Measurements from ENCODE around the gene CXCR6.

Gene CXCR6

DNA sequence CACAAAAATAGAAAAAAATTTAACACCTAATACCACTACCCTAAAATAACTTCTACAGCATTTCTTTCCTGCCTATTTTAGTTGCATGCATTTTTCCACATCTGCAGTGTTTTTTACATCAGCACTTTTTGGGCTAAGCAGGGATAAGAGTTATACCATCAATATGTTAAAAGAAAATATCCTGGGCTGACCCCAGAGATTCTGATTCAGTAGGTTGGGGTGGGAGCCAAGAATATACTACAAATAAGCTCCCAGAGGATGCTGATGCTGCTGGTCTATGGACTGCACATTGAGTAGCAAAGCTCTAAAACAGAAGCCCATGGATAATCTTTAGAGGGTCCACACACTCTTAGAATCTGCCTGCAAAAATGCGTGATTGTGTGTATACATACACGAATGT is 37.6 kb downstream of the CXCR6 start:
- Mint-ChIP-seq H3K4me3 (no peak overlapping the region), H3K27me3 (no peaks in the 10 kb centered on the region), H3K27ac (ENCODE audit: low read depth) (no peak overlapping the region), H3K4me1 (peaks cover 65% of the 10 kb centered on the region), H3K9me3 (no peaks in the 10 kb centered on the region), H3K36me3 (ENCODE audit: insufficient read depth) (peaks cover 59% of the 10 kb centered on the region)
- DNase-seq (ENCODE audit: low spot score in 2 of 2) (no peak), ATAC-seq (replicated peaks; ENCODE audit: extremely low read depth, poor library complexity, severe bottlenecking) (no peak)

DNA sequence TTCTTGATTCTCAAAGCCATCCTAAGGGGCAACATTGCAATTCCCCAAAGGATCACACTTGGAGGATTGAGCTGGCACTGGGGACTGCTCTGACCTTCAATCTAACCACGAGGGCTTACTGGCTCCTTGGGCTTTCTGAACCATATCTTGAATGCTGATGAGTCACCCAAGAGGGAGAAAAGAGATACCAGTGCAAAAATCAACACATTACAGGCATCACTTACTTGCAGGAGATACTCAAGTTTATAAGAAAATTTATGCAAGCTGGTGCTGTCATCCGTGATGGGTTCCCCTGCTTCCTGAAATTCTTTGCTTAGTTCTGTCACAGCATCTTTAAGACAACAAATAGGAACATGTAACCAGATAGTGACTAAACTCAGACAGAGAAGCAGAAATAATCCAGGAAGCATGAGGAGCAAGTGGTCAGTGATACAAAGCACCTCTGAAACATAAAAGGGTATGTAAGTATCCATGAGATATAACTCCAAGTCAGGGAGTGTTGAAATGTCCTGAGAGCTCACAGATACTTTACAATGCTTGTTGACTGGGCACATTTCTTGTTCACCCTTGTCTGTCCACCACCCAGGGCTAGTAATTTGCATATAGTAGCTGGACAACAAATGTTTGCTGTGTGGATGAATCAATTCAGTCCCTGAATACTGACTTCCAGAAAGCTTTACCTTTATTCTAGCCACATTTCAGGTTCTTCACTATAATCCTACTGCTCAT is 38.2 kb downstream of the CXCR6 start:
- DNase-seq (ENCODE audit: low spot score in 2 of 2) (no peak), ATAC-seq (replicated peaks; ENCODE audit: extremely low read depth, poor library complexity, severe bottlenecking) (no peak)
- H3K27me3 Mint-ChIP-seq = no peaks in the 10 kb centered on the region
- peaks cover 65% of the 10 kb centered on the region for H3K4me1 Mint-ChIP-seq
- H3K4me3 Mint-ChIP-seq = no peak overlapping the region
- H3K36me3 Mint-ChIP-seq (ENCODE audit: insufficient read depth) = peaks cover 56% of the 10 kb centered on the region
- no peaks in the 10 kb centered on the region for H3K9me3 Mint-ChIP-seq
- H3K27ac Mint-ChIP-seq (ENCODE audit: low read depth) = no peak overlapping the region

GRCh38 chr3:45983770-45984169 is 40.5 kb downstream of the CXCR6 start:
- Mint-ChIP-seq H3K9me3 (no peaks in the 10 kb centered on the region), H3K36me3 (ENCODE audit: insufficient read depth) (peaks cover 42% of the 10 kb centered on the region), H3K4me3 (no peak overlapping the region), H3K4me1 (peaks cover 67% of the 10 kb centered on the region), H3K27me3 (no peaks in the 10 kb centered on the region), H3K27ac (ENCODE audit: low read depth) (peak overlapping the region; percentile 38)
- ATAC-seq (replicated peaks; ENCODE audit: extremely low read depth, poor library complexity, severe bottlenecking) (no peak), DNase-seq (ENCODE audit: low spot score in 2 of 2) (no peak)

- no peak for ATAC-seq (replicated peaks; ENCODE audit: extremely low read depth, poor library complexity, severe bottlenecking)
- no peaks in the 10 kb centered on the region for H3K27me3 Mint-ChIP-seq
- H3K9me3 Mint-ChIP-seq = no peaks in the 10 kb centered on the region
- peaks cover 69% of the 10 kb centered on the region for H3K4me1 Mint-ChIP-seq
- H3K4me3 Mint-ChIP-seq = no peak overlapping the region
- peak overlapping the region; percentile 41 for H3K27ac Mint-ChIP-seq (ENCODE audit: low read depth)
- DNase-seq (ENCODE audit: low spot score in 2 of 2) = no peak
- H3K36me3 Mint-ChIP-seq (ENCODE audit: insufficient read depth) = peaks cover 35% of the 10 kb centered on the region
Observed at GRCh38 chr3:45984331-45985312, 41.4 kb downstream of the CXCR6 start.

DNA sequence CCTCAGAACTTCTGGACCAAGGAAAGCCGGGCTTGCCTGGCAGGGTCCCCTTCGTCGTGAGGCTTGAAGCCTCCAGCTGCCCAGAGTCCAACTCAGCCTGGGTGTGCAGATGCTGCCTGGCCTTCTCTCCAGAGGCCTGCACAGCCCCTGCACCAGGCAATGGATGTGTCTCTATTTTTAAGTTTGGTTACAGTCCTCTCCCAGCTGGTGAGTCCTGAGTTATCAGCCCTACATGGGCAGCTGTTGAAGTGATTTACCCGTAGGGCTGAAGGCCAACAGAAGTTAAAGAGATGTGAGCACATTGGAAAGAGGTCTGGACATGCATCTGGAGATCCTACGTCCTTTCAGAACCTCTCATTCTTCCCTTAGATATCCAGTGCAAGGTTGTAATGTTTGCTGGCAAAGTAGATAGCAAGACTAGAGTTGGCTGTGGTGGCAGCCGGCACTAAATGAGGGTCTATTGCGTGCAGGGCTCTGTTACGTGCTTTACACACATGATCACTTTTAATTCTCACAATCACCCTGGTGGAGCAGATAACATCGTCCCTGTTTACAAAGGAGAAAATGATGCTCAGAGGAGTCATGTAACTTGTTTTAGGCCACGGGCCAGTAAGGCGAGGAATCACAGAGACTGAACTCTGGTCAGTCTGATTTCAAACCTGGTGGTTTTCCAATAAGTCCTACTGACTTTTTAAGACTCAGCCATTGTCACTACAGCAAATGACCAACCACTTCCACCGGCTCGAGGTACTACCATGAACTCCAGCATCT is 42.5 kb downstream of the CXCR6 start:
- Mint-ChIP-seq H3K27ac (ENCODE audit: low read depth) (peak overlapping the region; percentile 69), H3K9me3 (no peaks in the 10 kb centered on the region), H3K27me3 (no peaks in the 10 kb centered on the region), H3K4me3 (no peak overlapping the region), H3K36me3 (ENCODE audit: insufficient read depth) (peaks cover 28% of the 10 kb centered on the region), H3K4me1 (peaks cover 77% of the 10 kb centered on the region)
- DNase-seq (ENCODE audit: low spot score in 2 of 2) (no peak), ATAC-seq (replicated peaks; ENCODE audit: extremely low read depth, poor library complexity, severe bottlenecking) (no peak)

GRCh38 chr3:45986303-45986982 is 43.2 kb downstream of the CXCR6 start:
- Mint-ChIP-seq H3K36me3 (ENCODE audit: insufficient read depth) (peaks cover 22% of the 10 kb centered on the region), H3K4me3 (peak overlapping the region; percentile 32), H3K9me3 (no peaks in the 10 kb centered on the region), H3K27me3 (no peaks in the 10 kb centered on the region), H3K27ac (ENCODE audit: low read depth) (peak overlapping the region; percentile 69), H3K4me1 (peaks cover 76% of the 10 kb centered on the region)
- ATAC-seq (replicated peaks; ENCODE audit: extremely low read depth, poor library complexity, severe bottlenecking) = no peak
- no peak for DNase-seq (ENCODE audit: low spot score in 2 of 2)

DNA sequence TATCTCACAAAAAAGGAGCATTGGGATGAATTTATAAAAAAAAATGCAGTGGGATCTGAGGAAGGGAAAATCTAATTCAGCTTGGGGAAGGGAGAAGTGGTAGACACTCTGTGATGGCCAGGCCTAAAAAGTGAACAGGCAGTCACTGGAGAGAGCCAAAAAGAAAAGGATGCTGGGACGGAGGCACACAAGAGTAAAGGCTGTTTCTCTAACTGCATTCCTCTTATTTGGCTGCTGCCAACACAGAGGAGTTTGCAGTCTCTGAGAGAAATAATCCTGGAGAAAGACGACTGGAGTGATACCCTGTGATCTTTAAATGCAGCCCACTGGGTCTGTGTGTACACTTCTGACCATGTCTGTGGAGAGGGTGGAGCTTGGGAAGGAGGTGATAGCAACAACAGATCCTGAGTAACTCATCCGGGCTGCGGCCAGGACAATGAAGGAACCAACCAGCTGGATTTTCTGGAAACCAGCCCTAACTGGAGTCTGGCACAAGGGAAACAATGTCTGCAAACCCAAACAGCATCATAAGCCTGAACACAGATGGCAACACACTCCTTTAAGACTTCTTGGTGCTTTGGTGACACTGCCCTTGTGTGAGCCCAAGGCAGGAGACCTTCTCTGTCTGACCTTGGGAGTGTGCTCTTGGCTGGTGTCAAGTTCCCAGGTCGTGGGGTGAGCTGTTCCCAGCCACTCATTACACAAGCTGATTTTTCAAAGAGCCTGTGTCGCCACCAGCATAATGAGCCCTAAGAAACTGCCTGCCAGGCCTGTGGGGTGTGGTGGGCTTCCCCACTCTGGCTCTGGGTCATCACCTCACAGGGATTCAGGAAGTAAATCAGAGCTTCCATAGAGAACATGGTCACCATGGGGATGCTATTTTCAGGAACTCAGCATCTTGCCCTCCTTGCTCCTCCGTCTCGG is 44.4 kb downstream of the CXCR6 start:
- H3K27ac Mint-ChIP-seq (ENCODE audit: low read depth) = peak overlapping the region; percentile 69
- no peak for ATAC-seq (replicated peaks; ENCODE audit: extremely low read depth, poor library complexity, severe bottlenecking)
- H3K9me3 Mint-ChIP-seq = no peaks in the 10 kb centered on the region
- H3K36me3 Mint-ChIP-seq (ENCODE audit: insufficient read depth) = peaks cover 19% of the 10 kb centered on the region
- peak overlapping the region; percentile 32 for H3K4me3 Mint-ChIP-seq
- peaks cover 86% of the 10 kb centered on the region for H3K4me1 Mint-ChIP-seq
- DNase-seq (ENCODE audit: low spot score in 2 of 2) = no peak
- H3K27me3 Mint-ChIP-seq = no peaks in the 10 kb centered on the region

- ATAC-seq (replicated peaks; ENCODE audit: extremely low read depth, poor library complexity, severe bottlenecking) = no peak
- Mint-ChIP-seq H3K4me1 (peaks cover 86% of the 10 kb centered on the region), H3K4me3 (no peak overlapping the region), H3K27ac (ENCODE audit: low read depth) (peak overlapping the region; percentile 69), H3K9me3 (no peaks in the 10 kb centered on the region), H3K27me3 (no peaks in the 10 kb centered on the region), H3K36me3 (ENCODE audit: insufficient read depth) (peaks cover 12% of the 10 kb centered on the region)
- DNase-seq (ENCODE audit: low spot score in 2 of 2) = no peak
Observed at GRCh38 chr3:45988362-45988761, 45.1 kb downstream of the CXCR6 start.

GRCh38 chr3:45988804-45989203 is 45.5 kb downstream of the CXCR6 start:
- no peaks in the 10 kb centered on the region for H3K27me3 Mint-ChIP-seq
- H3K27ac Mint-ChIP-seq (ENCODE audit: low read depth) = peak overlapping the region; percentile 69
- H3K36me3 Mint-ChIP-seq (ENCODE audit: insufficient read depth) = peaks cover 8% of the 10 kb centered on the region
- ATAC-seq (replicated peaks; ENCODE audit: extremely low read depth, poor library complexity, severe bottlenecking) (no peak), DNase-seq (ENCODE audit: low spot score in 2 of 2) (no peak)
- peaks cover 86% of the 10 kb centered on the region for H3K4me1 Mint-ChIP-seq
- no peaks in the 10 kb centered on the region for H3K9me3 Mint-ChIP-seq
- no peak overlapping the region for H3K4me3 Mint-ChIP-seq

DNA sequence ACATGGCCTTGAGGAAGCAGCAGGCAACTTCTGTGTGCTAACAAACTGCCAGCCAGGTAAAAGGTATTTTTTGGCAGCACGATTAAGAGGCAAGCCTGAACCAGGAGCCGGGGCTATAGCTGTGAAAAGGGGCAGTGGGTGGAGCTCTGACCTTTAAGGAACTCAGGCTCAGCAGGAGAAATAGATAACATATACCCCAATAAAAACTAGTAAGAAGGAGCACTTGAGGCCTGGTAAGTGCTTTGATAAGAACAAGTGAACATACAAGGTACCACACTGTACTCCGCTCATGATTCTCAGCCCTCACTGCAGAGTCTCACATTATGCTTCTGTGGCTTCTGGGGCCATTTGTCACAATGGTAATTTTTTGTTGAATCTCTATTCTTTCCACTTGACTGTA is 46.9 kb downstream of the CXCR6 start:
- H3K27me3 Mint-ChIP-seq = no peaks in the 10 kb centered on the region
- H3K4me3 Mint-ChIP-seq = peak overlapping the region; percentile 4
- H3K9me3 Mint-ChIP-seq = no peaks in the 10 kb centered on the region
- peaks cover 2% of the 10 kb centered on the region for H3K36me3 Mint-ChIP-seq (ENCODE audit: insufficient read depth)
- peaks cover 81% of the 10 kb centered on the region for H3K4me1 Mint-ChIP-seq
- ATAC-seq (replicated peaks; ENCODE audit: extremely low read depth, poor library complexity, severe bottlenecking) (no peak), DNase-seq (ENCODE audit: low spot score in 2 of 2) (no peak)
- H3K27ac Mint-ChIP-seq (ENCODE audit: low read depth) = peak overlapping the region; percentile 79

DNA sequence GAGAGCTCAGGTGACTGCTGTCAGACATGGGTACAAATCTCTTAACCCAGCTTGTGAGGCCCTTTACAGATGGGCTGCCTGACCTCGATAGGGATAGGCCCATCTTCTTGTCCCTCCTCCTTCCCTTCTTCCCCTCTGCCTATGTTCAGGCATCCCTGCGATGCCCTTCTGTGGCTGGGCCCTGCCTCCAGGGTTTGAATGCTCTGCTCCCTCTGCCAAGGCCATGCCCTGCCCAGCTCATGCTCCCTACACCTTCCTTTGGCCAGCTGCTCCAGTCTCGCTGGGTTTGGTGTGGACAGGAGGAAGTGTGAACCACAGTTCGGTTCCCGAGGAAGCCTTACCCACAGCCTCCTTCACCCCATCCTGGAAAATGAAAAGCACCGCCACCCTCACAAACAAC is 48.1 kb downstream of the CXCR6 start:
- peaks cover 2% of the 10 kb centered on the region for H3K36me3 Mint-ChIP-seq (ENCODE audit: insufficient read depth)
- peaks cover 74% of the 10 kb centered on the region for H3K4me1 Mint-ChIP-seq
- H3K4me3 Mint-ChIP-seq = peak overlapping the region; percentile 80
- H3K27ac Mint-ChIP-seq (ENCODE audit: low read depth) = peak overlapping the region; percentile 79
- DNase-seq (ENCODE audit: low spot score in 2 of 2) (no peak), ATAC-seq (replicated peaks; ENCODE audit: extremely low read depth, poor library complexity, severe bottlenecking) (no peak)
- H3K27me3 Mint-ChIP-seq = no peaks in the 10 kb centered on the region
- H3K9me3 Mint-ChIP-seq = no peaks in the 10 kb centered on the region

All from central memory CD8-positive, alpha-beta T cell (primary cell).